GM13977 (cell line): Measurements from ENCODE around the gene FTO.

Experiments
- DNase-seq: peaks from one replicate; pipeline ENCODE4 v3.0.0; 2012; ENCODE audit warnings: low spot score
- in situ Hi-C: fragments of 300-500 bp; cut with MboI; formaldehyde crosslinking; loops from one replicate; pipeline ENCODE4 v1.12.0; 2022; ENCODE audit warnings: low sequenced_read_pairs, low pct_unique_long_range_greater_than_20kb, mixed read lengths, inconsistent platforms; ENCODE audit not compliant: unreplicated experiment
- TF ChIP-seq, protein P1 (sequence below): IDR thresholded peaks from 2 replicates; pipeline ENCODE4 v1.5.1; 2012; ENCODE audit warnings: mild to moderate bottlenecking, control low read depth; ENCODE audit not compliant: insufficient read depth; ENCODE audit errors: extremely low read depth, missing control alignments

FTO gene

DNA sequence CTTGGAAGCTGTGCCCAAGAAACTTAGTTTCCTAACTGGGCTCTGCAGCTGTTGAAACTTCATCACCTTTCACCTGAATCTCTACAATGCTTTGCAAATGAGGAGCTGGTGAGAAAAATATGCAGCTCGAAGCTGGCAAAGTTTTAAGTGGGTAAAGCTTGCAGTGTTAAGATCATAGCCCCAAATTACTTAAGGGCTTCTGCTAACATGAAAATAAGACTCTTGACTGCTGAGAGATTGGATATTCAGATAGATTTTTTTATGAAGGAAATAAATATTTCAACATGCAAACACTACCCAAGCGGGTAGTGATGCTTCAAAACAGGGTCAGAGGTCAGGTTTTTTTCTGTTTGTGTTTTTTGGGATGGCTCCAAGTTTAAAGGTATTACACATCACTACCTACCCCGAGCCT lies 278.7 kb downstream of the FTO start:
- no peak for DNase-seq
- TF ChIP-seq, protein P1, sequence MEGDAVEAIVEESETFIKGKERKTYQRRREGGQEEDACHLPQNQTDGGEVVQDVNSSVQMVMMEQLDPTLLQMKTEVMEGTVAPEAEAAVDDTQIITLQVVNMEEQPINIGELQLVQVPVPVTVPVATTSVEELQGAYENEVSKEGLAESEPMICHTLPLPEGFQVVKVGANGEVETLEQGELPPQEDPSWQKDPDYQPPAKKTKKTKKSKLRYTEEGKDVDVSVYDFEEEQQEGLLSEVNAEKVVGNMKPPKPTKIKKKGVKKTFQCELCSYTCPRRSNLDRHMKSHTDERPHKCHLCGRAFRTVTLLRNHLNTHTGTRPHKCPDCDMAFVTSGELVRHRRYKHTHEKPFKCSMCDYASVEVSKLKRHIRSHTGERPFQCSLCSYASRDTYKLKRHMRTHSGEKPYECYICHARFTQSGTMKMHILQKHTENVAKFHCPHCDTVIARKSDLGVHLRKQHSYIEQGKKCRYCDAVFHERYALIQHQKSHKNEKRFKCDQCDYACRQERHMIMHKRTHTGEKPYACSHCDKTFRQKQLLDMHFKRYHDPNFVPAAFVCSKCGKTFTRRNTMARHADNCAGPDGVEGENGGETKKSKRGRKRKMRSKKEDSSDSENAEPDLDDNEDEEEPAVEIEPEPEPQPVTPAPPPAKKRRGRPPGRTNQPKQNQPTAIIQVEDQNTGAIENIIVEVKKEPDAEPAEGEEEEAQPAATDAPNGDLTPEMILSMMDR: no peak
- in situ Hi-C loops: no loop called here

DNA sequence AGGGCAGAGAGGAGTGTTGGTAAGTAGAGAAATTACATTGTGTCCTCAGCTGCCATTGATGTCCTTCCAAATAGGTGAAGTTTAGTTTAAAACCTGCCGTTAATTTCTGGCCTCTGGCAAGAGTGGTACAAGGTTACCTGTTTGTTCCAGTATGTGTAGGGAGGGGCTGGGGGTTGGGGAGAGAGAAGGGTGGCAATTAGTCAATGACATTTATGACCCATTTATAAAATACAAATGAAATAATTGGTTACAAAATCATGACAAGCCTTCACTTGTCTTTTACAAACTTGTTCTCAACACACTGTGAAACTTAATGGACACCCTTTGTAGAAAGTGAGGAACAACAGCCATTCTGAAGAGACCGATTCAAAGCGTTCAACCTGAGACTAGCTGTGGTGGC lies 281.0 kb downstream of the FTO start:
- no peak for DNase-seq
- in situ Hi-C loops: no loop called here
- TF ChIP-seq, protein P1: no peak

DNA sequence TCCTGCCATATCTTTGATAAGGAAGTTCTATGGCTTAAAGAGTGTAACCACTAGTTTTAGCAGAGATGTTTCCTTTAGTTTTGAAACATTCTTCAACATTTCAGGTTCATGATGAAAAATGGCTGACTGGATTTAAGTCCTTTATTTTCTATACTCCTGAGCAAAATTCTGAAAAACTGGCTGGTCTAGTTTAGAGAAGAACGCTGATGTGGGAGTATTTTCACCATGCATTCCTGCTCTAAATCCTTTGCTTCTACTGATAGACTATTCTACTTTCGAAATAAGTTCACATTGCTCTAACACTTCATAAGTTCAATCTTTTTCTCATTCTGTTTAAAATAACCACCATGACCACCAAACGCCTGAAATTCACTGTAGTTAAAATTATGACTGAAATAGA lies 281.9 kb downstream of the FTO start:
- in situ Hi-C loops: no loop called here
- TF ChIP-seq, protein P1: no peak
- DNase-seq: no peak

DNA sequence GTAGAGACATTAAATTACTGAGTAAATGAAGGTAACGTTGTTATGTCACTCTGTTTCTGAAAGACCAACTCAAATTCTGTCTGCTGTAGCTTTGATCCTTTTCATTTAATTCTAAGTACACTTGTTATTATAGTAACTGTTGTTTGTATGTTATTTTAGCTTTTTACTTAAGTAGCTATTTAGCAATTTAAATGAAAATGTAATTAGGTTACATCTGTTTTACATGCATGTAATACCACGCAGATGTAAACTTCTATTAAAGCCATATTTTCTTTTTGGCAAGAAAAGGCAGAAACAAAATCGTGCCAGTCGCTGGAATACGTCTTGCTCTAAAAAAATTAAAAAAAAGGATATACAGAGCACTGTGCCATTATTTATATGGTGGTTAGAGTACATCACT lies 282.8 kb downstream of the FTO start:
- TF ChIP-seq, protein P1: no peak
- DNase-seq: no peak
- in situ Hi-C loops: no loop called here

DNA sequence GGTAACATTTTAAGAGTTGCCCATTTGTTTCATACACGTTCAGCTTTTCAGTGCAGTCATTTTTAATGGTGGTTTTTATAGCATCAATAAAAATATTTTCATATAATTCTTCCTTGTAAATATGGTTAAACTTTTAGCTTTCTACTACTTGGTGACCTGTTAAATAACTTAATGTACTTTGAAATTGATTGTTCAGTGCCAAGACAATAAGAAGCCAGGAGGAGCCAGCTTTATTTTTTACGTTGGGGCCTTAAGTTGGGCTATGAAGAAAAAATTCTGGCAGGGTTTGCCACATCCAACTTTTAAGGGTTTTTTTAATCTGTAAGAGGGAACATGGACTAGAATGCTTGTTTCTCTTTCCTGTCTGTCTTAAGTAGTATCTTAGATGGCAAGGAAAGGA lies 284.2 kb downstream of the FTO start:
- TF ChIP-seq, protein P1: no peak
- DNase-seq: no peak
- in situ Hi-C loops: no loop called here

DNA sequence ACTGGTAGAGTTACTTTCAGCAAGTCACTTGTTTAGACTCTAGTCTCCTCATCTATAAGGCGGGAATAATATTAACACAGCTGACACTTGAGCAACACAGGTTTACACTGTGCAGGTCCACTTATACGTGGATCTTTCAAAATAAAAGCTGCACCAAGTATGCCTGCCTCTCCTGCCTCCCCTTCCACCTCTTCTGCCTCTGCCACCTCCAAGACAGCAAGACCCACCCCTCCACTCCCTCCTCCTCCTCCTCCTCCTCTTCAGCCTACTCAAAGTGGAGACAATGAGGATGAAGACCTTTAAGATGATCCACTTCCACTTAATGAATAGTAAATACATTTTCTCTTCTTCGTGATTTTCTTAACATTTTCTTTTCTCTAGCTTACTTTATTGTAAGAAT lies 285.6 kb downstream of the FTO start:
- TF ChIP-seq, protein P1: no peak
- in situ Hi-C loops: no loop called here
- DNase-seq: no peak
